SK-N-SH (cell line): Measurements from ENCODE around the gene PRAMEF7. TPM values are rescaled to one million over a fixed set of nuclear protein-coding genes. Genes with fewer than 3 reads are reported as not detected.
"Not testable (repeated sequence)": the region's sequence is repeated elsewhere in the genome, so short reads cannot be mapped to it uniquely, and the experiment has no call there.

Experiments
- CTCF ChIA-PET: fragments of 300-600, 350-600 bp; formaldehyde crosslinking; extraction: SDS; loops from one replicate; lab custom pipeline; 2021; lab: Yijun Ruan, JAX
- POLR2A ChIA-PET: fragments of 350-600 bp; sonication (Branson Sonifier 250); formaldehyde crosslinking; extraction: SDS; loops from one replicate; lab custom pipeline; 2020; ENCODE audit warnings: antibody characterized with exemption, inconsistent platforms; lab: Yijun Ruan, JAX
- DNase-seq: peaks from one replicate; pipeline ENCODE4 v3.0.0; 2012
- H2AFZ ChIP-seq: fragments of 200-600 bp; sonication (generic); 2 replicates; pipeline ENCODE4 v1.8.1; 2016; ENCODE audit warnings: antibody characterized with exemption, mild to moderate bottlenecking, low read depth
- H3F3A ChIP-seq: fragments of 200-600 bp; sonication (generic); replicated peaks from 2 replicates; pipeline ENCODE3; 2016; ENCODE audit warnings: antibody characterized with exemption, mild to moderate bottlenecking; ENCODE audit not compliant: insufficient read depth
- H3K27ac ChIP-seq, 2 experiments: fragments of 200-500 bp in 1 of 2; fragments of 200-600 bp in 1 of 2; sonication (Bioruptor generic) in 1 of 2; sonication (generic), shearing (Covaris generic) in 1 of 2; 2 replicates each; pipeline versions ENCODE4 v1.5.1 to v1.6.1; 2014 to 2016; ENCODE audit warnings: low read depth in 2 of 2, inconsistent platforms in 1 of 2, low read length in 1 of 2, mild to moderate bottlenecking in 1 of 2, mixed read lengths in 1 of 2
- H3K27me3 ChIP-seq: fragments of 200-600 bp; sonication (generic), shearing (Covaris generic); 2 replicates; pipeline ENCODE4 v1.6.1; 2016; ENCODE audit warnings: mixed run types; ENCODE audit not compliant: insufficient read depth
- H3K36me3 ChIP-seq, 2 experiments: fragments of 200-500 bp in 1 of 2; fragments of 200-600 bp in 1 of 2; sonication (Bioruptor generic) in 1 of 2; sonication (generic) in 1 of 2; replicated peaks in 1 of 2; 2 replicates each; pipeline versions ENCODE3 to v1.5.1; 2014 to 2016; ENCODE audit warnings: low read length in 1 of 2, mild to moderate bottlenecking in 1 of 2; ENCODE audit not compliant: insufficient read depth in 2 of 2, control insufficient read depth in 1 of 2
- H3K4me1 ChIP-seq, 2 experiments: fragments of 200-500 bp in 1 of 2; fragments of 200-600 bp in 1 of 2; sonication (Bioruptor generic) in 1 of 2; sonication (generic), shearing (Covaris generic) in 1 of 2; 2 replicates each; pipeline versions ENCODE4 v1.5.1 to v1.6.1; 2014 to 2016; ENCODE audit warnings: low read depth in 1 of 2, low read length in 1 of 2, mixed run types in 1 of 2; ENCODE audit not compliant: insufficient read depth in 2 of 2, control insufficient read depth in 1 of 2
- H3K4me2 ChIP-seq: fragments of 200-600 bp; sonication (generic), shearing (Covaris generic); 2 replicates; pipeline ENCODE4 v1.6.1; 2017; ENCODE audit warnings: mixed run types
- H3K4me3 ChIP-seq, 2 experiments: fragments of 200-500 bp in 1 of 2; fragments of 200-600 bp in 1 of 2; sonication (Bioruptor generic) in 1 of 2; sonication (generic), shearing (Covaris generic) in 1 of 2; 2 replicates each; pipeline versions ENCODE4 v1.5.1 to v1.8.1; 2014 to 2016; ENCODE audit warnings: low read depth in 2 of 2, inconsistent platforms in 1 of 2, low read length in 1 of 2, mild to moderate bottlenecking in 1 of 2, mixed read lengths in 1 of 2, moderate library complexity in 1 of 2
- H3K79me2 ChIP-seq: fragments of 200-600 bp; sonication (generic); 2 replicates; pipeline ENCODE4 v1.8.1; 2017; ENCODE audit warnings: mild to moderate bottlenecking; ENCODE audit not compliant: insufficient read depth
- H3K9ac ChIP-seq: fragments of 200-600 bp; sonication (generic); 2 replicates; pipeline ENCODE4 v1.6.1; 2017; ENCODE audit warnings: mixed run types
- H3K9me2 ChIP-seq: fragments of 200-600 bp; sonication (generic); 2 replicates; pipeline ENCODE4 v1.6.1; 2017; ENCODE audit warnings: mixed run types
- H3K9me3 ChIP-seq: fragments of 200-600 bp; sonication (generic); 2 replicates; pipeline ENCODE4 v1.6.1; 2017; ENCODE audit warnings: mixed run types, mild to moderate bottlenecking, moderate library complexity
- H4K20me1 ChIP-seq: fragments of 200-600 bp; sonication (generic); 2 replicates; pipeline ENCODE4 v1.6.1; 2017; ENCODE audit warnings: mild to moderate bottlenecking, mixed run types; ENCODE audit not compliant: insufficient read depth
- CTCF ChIP-seq: fragments of 200-600 bp; sonication (generic); IDR thresholded peaks from 2 replicates; pipeline ENCODE4 v1.6.1; 2017; ENCODE audit warnings: antibody characterized with exemption, mild to moderate bottlenecking, moderate library complexity
- WGBS: methylation state at CpG from one replicate; pipeline ENCODE4 v1.1.6; 2017; ENCODE audit warnings: low lambda C conversion rate; 5-methylcytosine and 5-hydroxymethylcytosine counted together
- polyA plus RNA-seq, 3 experiments: library from polyadenylated mRNA; depleted of rRNA; stranded (reverse); fragments of >200 nt; gene quantifications; 2 replicates each; pipeline ENCODE4 v1.2.3, GENCODE V29; 2012
- small RNA-seq, 7 experiments: library from RNA; depleted of rRNA; stranded (forward); fragments of <200 nt; gene quantifications; one replicate each; pipeline ENCODE3, GENCODE V24; 2012

PRAMEF7 gene
- polyA plus RNA-seq, 1 of the 3 experiments (the other 2 are of a cell fraction) = not detected

GRCh38 chr1:12921749-12922148 lies 5.3 kb downstream of the PRAMEF7 start:
- H3K36me3 ChIP-seq, H3K27me3 ChIP-seq, H3K9me3 ChIP-seq, H3K79me2 ChIP-seq, H3K27ac ChIP-seq, H3K9ac ChIP-seq, H3K9me2 ChIP-seq, H3K4me3 ChIP-seq, H2AFZ ChIP-seq, CTCF ChIA-PET, H3F3A ChIP-seq, H4K20me1 ChIP-seq, H3K4me1 ChIP-seq, DNase-seq, POLR2A ChIA-PET, H3K4me2 ChIP-seq: not testable (repeated sequence)
- WGBS = 0% methylated on average over 2 of the region's 2 CpGs

GRCh38 chr1:12924368-12924767 lies 8.0 kb downstream of the PRAMEF7 start:
- H3K27ac ChIP-seq, CTCF ChIA-PET, POLR2A ChIA-PET: not testable (repeated sequence)

GRCh38 chr1:12947480-12947879 lies 31.1 kb downstream of the PRAMEF7 start, which contains the start of gene PRAMEF6:
PRAMEF6 (minus strand) TSS chr1:12947580; CDS start chr1:12942518, 5,062 bp downstream.
- H2AFZ ChIP-seq, H3K4me2 ChIP-seq, POLR2A ChIA-PET, H3K4me3 ChIP-seq, H3K9me2 ChIP-seq, H4K20me1 ChIP-seq, H3F3A ChIP-seq, H3K79me2 ChIP-seq, DNase-seq, H3K9ac ChIP-seq, H3K36me3 ChIP-seq, H3K4me1 ChIP-seq, CTCF ChIA-PET, H3K9me3 ChIP-seq, H3K27me3 ChIP-seq, H3K27ac ChIP-seq: not testable (repeated sequence)
- 1% methylated on average over 4 of the region's 4 CpGs for WGBS

More at GRCh38 chr1:12924368-12924767, 8.0 kb downstream of the PRAMEF7 start:
- H3K79me2 ChIP-seq, H3K27me3 ChIP-seq, DNase-seq, H3K36me3 ChIP-seq, H3K9ac ChIP-seq, H3K4me2 ChIP-seq, H2AFZ ChIP-seq, H3K4me3 ChIP-seq, H3K9me3 ChIP-seq, H4K20me1 ChIP-seq, H3K9me2 ChIP-seq, H3K4me1 ChIP-seq, H3F3A ChIP-seq: not testable (repeated sequence)
- TF ChIP-seq CTCF = peak; percentile 36; the same call in 1 of the 2 replicates
- WGBS = 2% methylated on average over 5 of the region's 5 CpGs

Small RNAs within 50 kb of the gene (small RNA-seq; reads per million reads assigned to genes)
- gene RNU6-1072P = 0 reads per million in 7 experiments

Other genes with a start within 250 kb of the PRAMEF7 start
- gene AADACL3, start 200.5 kb upstream of the PRAMEF7 start, polyA plus RNA-seq (2012; rRNA removed) = not detected in 2 replicates
- gene CFAP107, start 170.4 kb upstream of the PRAMEF7 start, polyA plus RNA-seq (2012; rRNA removed) = not detected in 2 replicates
- not detected in 2 replicates for gene PRAMEF12, start 142.9 kb upstream of the PRAMEF7 start, polyA plus RNA-seq (2012; rRNA removed)
- not detected in 2 replicates for gene PRAMEF1, start 125.2 kb upstream of the PRAMEF7 start, polyA plus RNA-seq (2012; rRNA removed)
- gene PRAMEF11, start 85.2 kb upstream of the PRAMEF7 start, polyA plus RNA-seq (2012; rRNA removed) = not detected in 2 replicates
- not detected in 2 replicates for gene HNRNPCL1, start 67.9 kb upstream of the PRAMEF7 start, polyA plus RNA-seq (2012; rRNA removed)
- not detected in 2 replicates for gene PRAMEF2, start 59.5 kb upstream of the PRAMEF7 start, polyA plus RNA-seq (2012; rRNA removed)
- gene PRAMEF4, start 30.4 kb upstream of the PRAMEF7 start, polyA plus RNA-seq (2012; rRNA removed) = not detected in 2 replicates
- gene PRAMEF10, start 18.3 kb upstream of the PRAMEF7 start, polyA plus RNA-seq (2012; rRNA removed) = not detected in 2 replicates
- not detected in 2 replicates for gene PRAMEF6, start 31.0 kb downstream of the PRAMEF7 start, polyA plus RNA-seq (2012; rRNA removed)
- gene PRAMEF27, start 140.0 kb downstream of the PRAMEF7 start, polyA plus RNA-seq (2012; rRNA removed) = not detected in 2 replicates
- gene HNRNPCL3, start 144.2 kb downstream of the PRAMEF7 start, polyA plus RNA-seq (2012; rRNA removed) = not detected in 2 replicates
- gene PRAMEF25, start 154.2 kb downstream of the PRAMEF7 start, polyA plus RNA-seq (2012; rRNA removed) = not detected in 2 replicates
- gene HNRNPCL2, start 200.2 kb downstream of the PRAMEF7 start, polyA plus RNA-seq (2012; rRNA removed) = not detected in 2 replicates
- not detected in 2 replicates for gene PRAMEF26, start 239.4 kb downstream of the PRAMEF7 start, polyA plus RNA-seq (2012; rRNA removed)
- not detected in 2 replicates for gene HNRNPCL4, start 249.0 kb downstream of the PRAMEF7 start, polyA plus RNA-seq (2012; rRNA removed)